ENCODE measurements around the gene MAGEB4. TPM values are rescaled to one million over a fixed set of nuclear protein-coding genes. Genes with fewer than 3 reads are reported as not detected.

MAGEB4 gene
- total and polyA plus RNA-seq, 4 donors, result not detected

GRCh38 chrX:30228526-30228925, 13.3 kb upstream of the MAGEB4 start:
- TF ChIP-seq ATF3 (IDR thresholded peaks at IDR 0.05) (no peak), RAD21 (IDR thresholded peaks at IDR 0.05) (no peak), RXRA (IDR thresholded peaks at IDR 0.05) (no peak), MAX (IDR thresholded peaks at IDR 0.05) (no peak), FOXA2 (IDR thresholded peaks at IDR 0.05) (no peak), SP1 (IDR thresholded peaks at IDR 0.05) (no peak), ZBTB33 (IDR thresholded peaks at IDR 0.05) (no peak), TAF1 (conservative IDR thresholded peaks at IDR 0.05) (no peak), HNF4G (IDR thresholded peaks at IDR 0.05) (no peak)
- Histone ChIP-seq H3K27ac (ENCODE audit: low read depth in 1 of 2, low read length in 2 of 2) (no peak overlapping the region), H3K27me3 (ENCODE audit: control insufficient read depth in 4 of 4, insufficient read depth in 4 of 4, low read length in 3 of 4) (no peaks in the 10 kb centered on the region), H3K4me1 (ENCODE audit: control insufficient read depth in 4 of 4, insufficient read depth in 4 of 4, low read length in 3 of 4) (no peaks in the 10 kb centered on the region), H3K9ac (ENCODE audit: low read depth in 1 of 2, low read length in 2 of 2) (no peak overlapping the region), H3K9me3 (ENCODE audit: control insufficient read depth in 4 of 4, low read length in 3 of 4) (no peaks in the 10 kb centered on the region), H3K4me3 (ENCODE audit: low read depth in 1 of 3, low read length in 3 of 3) (no peak overlapping the region), H3K36me3 (ENCODE audit: control insufficient read depth in 4 of 4, insufficient read depth in 3 of 4, low read depth in 1 of 4, low read length in 3 of 4) (no peaks in the 10 kb centered on the region)
- DNase-seq (ENCODE audit: low spot score), result no peak
- WGBS, result 60% methylated on average over 1 of the region's 1 CpG

GRCh38 chrX:30230395-30230794, 11.4 kb upstream of the MAGEB4 start, which contains the start of gene MAGEB3:
TSS of gene MAGEB3 (plus strand) at chrX:30230657. CDS start at chrX:30235925, 5,268 bp downstream.
- Histone ChIP-seq H3K27ac (ENCODE audit: low read depth in 1 of 2, low read length in 2 of 2) (no peak within 1 kb of the TSS), H3K36me3 (ENCODE audit: control insufficient read depth in 4 of 4, insufficient read depth in 3 of 4, low read depth in 1 of 4, low read length in 3 of 4) (no peaks in the 10 kb centered on the region), H3K9me3 (ENCODE audit: control insufficient read depth in 4 of 4, low read length in 3 of 4) (no peaks in the 10 kb centered on the region), H3K4me1 (ENCODE audit: control insufficient read depth in 4 of 4, insufficient read depth in 4 of 4, low read length in 3 of 4) (no peaks in the 10 kb centered on the region), H3K4me3 (ENCODE audit: low read depth in 1 of 3, low read length in 3 of 3) (no peak within 1 kb of the TSS), H3K9ac (ENCODE audit: low read depth in 1 of 2, low read length in 2 of 2) (no peak within 1 kb of the TSS), H3K27me3 (ENCODE audit: control insufficient read depth in 4 of 4, insufficient read depth in 4 of 4, low read length in 3 of 4) (no peaks in the 10 kb centered on the region)
- no peak for TF ChIP-seq REST (IDR thresholded peaks at IDR 0.05)
- no peak for TF ChIP-seq FOXA2 (IDR thresholded peaks at IDR 0.05)
- no peak for TF ChIP-seq MAX (IDR thresholded peaks at IDR 0.05)
- TF ChIP-seq HNF4A (conservative IDR thresholded peaks at IDR 0.05), result no peak
- TF ChIP-seq RXRA (IDR thresholded peaks at IDR 0.05), result no peak
- no peak for TF ChIP-seq JUND (IDR thresholded peaks at IDR 0.05)
- TF ChIP-seq RAD21 (IDR thresholded peaks at IDR 0.05), result no peak
- TF ChIP-seq GABPA (IDR thresholded peaks at IDR 0.05 in 1 of 2, conservative IDR thresholded peaks at IDR 0.05 in 1 of 2), result no peak
- TF ChIP-seq SP1 (IDR thresholded peaks at IDR 0.05), result no peak
- TF ChIP-seq HNF4G (IDR thresholded peaks at IDR 0.05), result no peak
- no peak for TF ChIP-seq TAF1 (conservative IDR thresholded peaks at IDR 0.05)
- no peak for TF ChIP-seq FOXA1 (IDR thresholded peaks at IDR 0.05)
- 73% methylated on average over 4 of the region's 4 CpGs for WGBS
- DNase-seq (ENCODE audit: low spot score), result no peak

Data from liver (tissue), 9 donors.